Activated T-cell treated with anti-CD3 and anti-CD28 coated beads, Interleukin-2, amount 50 U/mL, for 4 hours (primary cell): ENCODE data around the gene ESPN. TPM values are rescaled to one million over a fixed set of nuclear protein-coding genes. Genes with fewer than 3 reads are reported as not detected.

Experiments
- total RNA-seq, 3 donors: library from RNA; stranded (reverse); gene quantifications; one replicate each; pipeline ENCODE4 v1.2.1, GENCODE V29; 2021

ESPN gene
- total RNA-seq, 3 donors from 2014 or later = 0.42 to 0.76 (median 0.60) TPM

Other genes with a start within 250 kb of the ESPN start
- under 1 TPM; 0.27 to 0.61 (median 0.34) TPM for gene CHD5, start 244.5 kb upstream of the ESPN start, total RNA-seq
- gene RPL22, start 225.2 kb upstream of the ESPN start, total RNA-seq = 100 to 1,000 TPM; 395 to 423 (median 403) TPM
- gene RNF207, start 218.7 kb upstream of the ESPN start, total RNA-seq = 10 to 100 TPM in 2 of 3 donors, 1 to 10 TPM in 1; 9.9 to 18.8 (median 12.0) TPM
- gene ICMT, start 188.8 kb upstream of the ESPN start, total RNA-seq = 10 to 100 TPM; 54.1 to 64.8 (median 58.3) TPM
- not detected for gene HES3, start 180.6 kb upstream of the ESPN start, total RNA-seq
- gene GPR153, start 163.7 kb upstream of the ESPN start, total RNA-seq = under 1 TPM; 0.50 to 0.52 (median 0.51) TPM
- 100 to 1,000 TPM in 2 of 3 donors, 10 to 100 TPM in 1; 92.8 to 112 (median 101) TPM for gene ACOT7, start 31.0 kb upstream of the ESPN start, total RNA-seq
- not detected for gene HES2, start 4.9 kb upstream of the ESPN start, total RNA-seq
- 100 to 1,000 TPM; 137 to 149 (median 145) TPM for gene TNFRSF25, start 41.4 kb downstream of the ESPN start, total RNA-seq
- 1 to 10 TPM; 1.2 to 2.1 (median 1.4) TPM for gene PLEKHG5, start 66.9 kb downstream of the ESPN start, total RNA-seq
- gene NOL9, start 129.7 kb downstream of the ESPN start, total RNA-seq = 10 to 100 TPM; 69.3 to 80.2 (median 76.5) TPM
- gene TAS1R1, start 130.5 kb downstream of the ESPN start, total RNA-seq = not detected
- 10 to 100 TPM; 32.1 to 37.6 (median 33.7) TPM for gene ZBTB48, start 155.2 kb downstream of the ESPN start, total RNA-seq
- gene KLHL21, start 178.1 kb downstream of the ESPN start, total RNA-seq = 10 to 100 TPM; 49.5 to 54.9 (median 51.4) TPM
- 10 to 100 TPM; 10.5 to 14.4 (median 10.9) TPM for gene PHF13, start 189.0 kb downstream of the ESPN start, total RNA-seq
- 10 to 100 TPM; 16.7 to 19.5 (median 19.1) TPM for gene THAP3, start 200.1 kb downstream of the ESPN start, total RNA-seq